COR-L47 (cell line): ENCODE data around the gene CREB1.
A peak's percentile ranks its signal among the peaks of the same experiment; 100 is the strongest.
"Not testable (repeated sequence)": the region's sequence is repeated elsewhere in the genome, so short reads cannot be mapped to it uniquely, and the experiment has no call there.

ENCODE experiments used
- DNase-seq: peaks from one replicate; lab custom pipeline; 2025; lab: John Stamatoyannopoulos, UW

CREB1 gene

GRCh38 chr2:207617011-207617671 lies 87.4 kb downstream of the CREB1 start:
- DNase-seq: no peak

GRCh38 chr2:207619764-207620203 lies 90.0 kb downstream of the CREB1 start:
- DNase-seq: no peak

GRCh38 chr2:207621501-207622039 lies 91.8 kb downstream of the CREB1 start:
- DNase-seq: no peak

GRCh38 chr2:207624185-207625013 lies 94.6 kb downstream of the CREB1 start:
- DNase-seq: peak; percentile 46

GRCh38 chr2:207625014-207625907 lies 95.5 kb downstream of the CREB1 start, which contains the start of gene METTL21A:
METTL21A (minus strand) TSS chr2:207625394; CDS start chr2:207624375, 1,019 bp downstream.
- peak; percentile 92 for DNase-seq

GRCh38 chr2:207629553-207629952 lies 99.8 kb downstream of the CREB1 start:
- DNase-seq: no peak

GRCh38 chr2:207630491-207630890 lies 100.7 kb downstream of the CREB1 start:
- DNase-seq: no peak

- DNase-seq: no peak
Observed at GRCh38 chr2:207632575-207633493, 103.1 kb downstream of the CREB1 start.

GRCh38 chr2:207633686-207634085 lies 103.9 kb downstream of the CREB1 start:
- DNase-seq: no peak

GRCh38 chr2:207635468-207636200 lies 105.9 kb downstream of the CREB1 start:
- no peak for DNase-seq

- DNase-seq: not testable (repeated sequence)
Observed at GRCh38 chr2:207639288-207639687, 109.5 kb downstream of the CREB1 start.

GRCh38 chr2:207640160-207640559 lies 110.4 kb downstream of the CREB1 start:
- no peak for DNase-seq

GRCh38 chr2:207640661-207641060 lies 110.9 kb downstream of the CREB1 start:
- peak; percentile 6 for DNase-seq

GRCh38 chr2:207643892-207644291 lies 114.1 kb downstream of the CREB1 start:
- DNase-seq: no peak

GRCh38 chr2:207646582-207646981 lies 116.8 kb downstream of the CREB1 start:
- not testable (repeated sequence) for DNase-seq
